DMS153 treated with DMSO at 0.1 percent for 48 hours (cell line): ENCODE results near the gene MRPL52.
"Not testable (repeated sequence)": the region's sequence is repeated elsewhere in the genome, so short reads cannot be mapped to it uniquely, and the experiment has no call there.

Experiments used
- DNase-seq: peaks from one replicate; lab custom pipeline; 2025; ENCODE audit not compliant: unreplicated experiment; lab: John Stamatoyannopoulos, UW

MRPL52 gene

DNA sequence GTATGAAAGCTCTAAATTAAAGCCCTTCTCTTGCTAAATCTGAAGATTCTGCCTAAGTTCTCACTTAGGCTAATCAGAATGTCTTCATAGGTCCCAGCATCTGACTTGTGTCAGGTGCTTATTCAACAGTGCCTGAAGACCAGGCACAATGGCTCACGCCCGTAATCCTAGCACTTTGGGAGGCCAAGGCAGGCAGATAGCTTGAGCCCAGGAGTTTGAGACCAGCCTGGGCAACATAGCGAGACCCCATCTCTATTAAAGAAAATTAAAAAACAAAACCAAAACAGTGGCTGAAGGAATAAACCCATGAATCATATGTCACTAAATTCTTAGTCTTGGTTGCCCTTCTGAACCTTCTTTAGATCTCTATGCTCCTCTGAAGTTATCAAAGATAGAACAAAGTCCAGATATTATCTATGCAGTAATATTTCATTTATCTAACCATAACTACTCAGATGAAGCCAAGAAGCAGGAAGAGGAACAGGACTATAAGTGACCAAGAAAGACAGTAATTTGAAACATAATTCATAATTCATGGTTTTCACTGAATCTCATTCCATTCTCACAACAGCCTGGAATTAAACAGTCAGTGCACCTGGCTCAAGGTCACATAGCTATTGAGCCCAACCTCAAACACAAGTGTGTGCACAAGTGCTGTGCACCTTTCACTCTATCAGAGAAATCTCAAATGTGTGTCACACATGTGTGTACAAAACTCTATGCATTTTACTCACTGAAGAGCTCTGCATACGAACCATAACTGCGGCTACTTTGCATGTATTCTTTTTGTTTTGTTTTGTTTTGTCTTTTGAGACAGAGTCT lies 21.1 kb upstream of the MRPL52 start:
- DNase-seq = no peak

DNA sequence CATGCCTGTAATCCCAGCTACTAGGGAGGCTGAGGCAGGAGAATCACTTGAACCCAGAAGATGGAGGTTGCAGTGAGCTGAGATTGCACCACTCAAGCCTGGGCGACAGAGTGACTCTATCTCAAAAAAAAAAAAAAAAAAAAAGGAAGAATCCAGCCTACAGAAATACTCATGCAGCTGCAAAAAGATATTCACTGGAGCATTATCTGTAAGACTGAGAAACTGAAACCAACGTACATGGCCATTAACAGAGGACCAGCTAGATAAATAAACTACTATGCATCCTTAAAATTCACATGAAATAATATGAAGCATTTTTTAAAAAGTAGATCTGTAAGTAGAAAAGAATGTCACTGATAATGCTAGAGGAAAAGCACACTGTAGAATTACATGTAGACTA lies 18.0 kb upstream of the MRPL52 start:
- DNase-seq = no peak

DNA sequence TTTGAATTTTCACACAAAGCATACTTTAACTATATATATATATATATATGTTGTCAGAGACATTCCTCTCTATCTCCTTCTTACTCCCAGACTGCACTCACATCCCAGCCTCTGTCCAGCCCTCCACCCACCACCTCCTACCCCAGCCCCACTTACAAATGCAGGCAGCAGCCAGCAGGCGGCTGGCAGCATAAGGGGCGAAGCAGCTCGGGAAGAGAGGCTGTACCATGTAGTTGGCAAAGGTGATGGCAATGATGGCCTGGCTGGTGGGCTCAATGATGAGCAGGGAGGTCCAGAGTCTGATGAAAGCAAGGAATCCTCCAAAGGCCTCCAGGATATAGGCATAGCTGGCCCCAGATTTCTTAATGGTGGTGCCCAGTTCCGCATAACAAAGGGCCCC lies 16.9 kb upstream of the MRPL52 start:
- DNase-seq = no peak

DNA sequence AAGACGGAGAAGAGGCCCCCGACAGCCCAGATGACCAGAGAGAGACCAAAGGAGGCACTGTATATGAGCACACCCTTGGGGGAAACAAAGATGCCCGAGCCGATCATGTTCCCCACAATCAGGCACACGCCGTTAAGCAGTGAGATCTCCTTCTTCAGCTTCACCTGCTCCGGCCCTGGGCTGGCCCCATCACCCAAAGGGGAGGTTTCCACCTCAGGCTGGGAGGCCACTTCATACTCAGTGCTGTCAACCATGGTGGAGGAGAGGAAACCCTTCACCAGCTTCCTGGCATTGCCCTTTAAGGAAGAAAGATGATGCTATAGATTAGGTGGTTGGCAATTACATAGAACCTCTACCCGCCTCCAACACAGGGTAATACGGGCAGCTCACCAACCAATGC lies 16.5 kb upstream of the MRPL52 start:
- DNase-seq = no peak

DNA sequence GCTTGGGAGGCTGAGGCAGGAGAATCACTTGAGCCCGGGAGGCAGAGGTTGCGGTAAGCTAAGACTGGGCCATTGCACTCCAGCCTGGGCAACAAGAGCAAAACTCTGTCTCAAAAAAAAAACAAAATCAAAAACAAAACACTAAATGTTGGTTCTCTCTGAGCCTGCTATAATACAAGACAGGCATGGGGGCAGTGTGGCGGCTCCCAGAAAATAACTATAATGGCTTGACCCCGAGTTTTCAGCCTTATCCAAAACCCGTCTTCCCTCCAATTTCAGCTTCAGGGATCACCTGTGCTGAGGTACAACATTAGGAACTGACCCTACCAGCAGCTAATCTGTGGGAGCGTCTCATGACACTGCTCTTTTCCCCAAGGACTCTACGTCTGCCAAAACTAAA lies 15.3 kb upstream of the MRPL52 start:
- no peak for DNase-seq

DNA sequence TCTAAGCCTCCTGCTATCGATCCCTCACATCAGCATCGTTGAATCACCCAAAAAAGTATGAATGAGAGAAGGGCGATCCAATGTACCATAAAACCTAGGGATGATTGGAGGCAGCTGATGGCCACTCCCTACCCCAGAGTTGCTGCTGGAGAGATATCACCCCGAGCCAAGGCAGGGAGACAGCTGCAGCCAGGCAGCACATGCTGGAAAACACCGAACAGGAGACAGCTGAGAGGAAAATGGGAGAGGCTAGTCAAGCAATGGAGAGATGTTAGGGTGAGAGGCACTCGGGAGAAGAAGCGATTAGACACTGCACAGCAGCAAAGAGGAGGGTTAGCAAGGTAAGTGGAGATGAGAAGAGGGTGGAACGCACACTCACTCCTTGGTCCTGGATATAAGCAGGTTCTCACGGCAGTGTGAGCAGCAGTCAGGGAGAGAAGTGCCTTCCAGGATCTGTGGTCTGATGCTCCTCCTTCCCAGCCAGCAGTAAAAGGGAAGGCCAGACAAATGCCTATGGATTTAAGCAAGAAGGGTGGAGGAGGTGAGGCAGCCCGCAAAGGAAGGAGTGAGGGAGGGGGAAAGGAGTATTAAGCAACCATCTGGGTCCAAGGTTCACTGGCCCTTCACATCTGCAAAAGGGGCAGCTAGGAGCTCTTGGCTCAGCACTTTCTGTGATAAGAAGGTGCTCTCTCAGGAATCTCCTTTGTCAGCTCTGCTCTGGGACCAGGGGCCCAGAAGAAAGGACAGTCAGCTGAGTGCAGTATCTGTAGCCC lies 14.6 kb upstream of the MRPL52 start, which contains the start of gene SLC7A7:
TSS of gene SLC7A7 (minus strand) at position 495 of the 773 bp plus-strand sequence. CDS start 2,037 bp downstream, outside the sequence.
- no peak for DNase-seq

DNA sequence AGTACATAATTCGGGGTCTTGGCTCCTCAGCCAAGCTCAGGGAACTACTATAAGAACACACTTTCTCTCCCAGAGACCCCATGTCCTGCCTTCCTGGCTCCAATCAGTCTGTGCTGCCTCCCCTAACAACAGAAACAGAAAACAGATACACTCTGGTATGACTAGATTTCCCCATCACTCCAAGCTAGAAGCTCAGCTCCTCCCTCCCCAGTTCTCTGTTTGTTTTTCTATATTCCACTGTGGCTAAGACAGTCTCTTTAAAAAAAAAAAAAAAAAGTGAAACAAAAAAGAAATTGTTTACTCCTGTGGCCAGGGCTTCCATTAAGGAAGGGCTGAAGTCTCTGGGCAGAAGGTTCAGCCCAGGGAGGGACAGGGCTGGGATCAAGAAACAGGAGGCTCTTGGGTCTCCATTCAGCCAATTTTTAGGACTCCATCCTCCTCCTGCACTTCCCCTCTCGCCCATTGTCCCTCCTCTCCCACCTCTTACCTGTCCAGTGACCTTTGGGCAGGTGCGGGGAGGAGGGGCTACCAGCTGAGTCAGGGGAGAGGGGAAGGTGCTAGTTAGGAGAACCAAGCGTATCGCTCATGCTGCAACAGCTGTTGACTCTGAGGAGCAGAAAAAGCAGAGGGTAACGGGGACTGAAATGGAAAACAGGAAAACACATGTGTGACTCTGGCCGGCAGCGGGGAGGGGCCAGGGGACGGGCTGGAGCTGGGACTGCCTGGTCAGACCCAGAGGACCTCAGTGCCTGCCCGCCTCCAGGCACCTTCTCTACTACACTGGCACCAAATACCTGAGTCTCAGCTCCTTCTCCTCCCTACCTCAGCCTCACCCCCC lies 10.3 kb upstream of the MRPL52 start:
- DNase-seq = no peak

DNA sequence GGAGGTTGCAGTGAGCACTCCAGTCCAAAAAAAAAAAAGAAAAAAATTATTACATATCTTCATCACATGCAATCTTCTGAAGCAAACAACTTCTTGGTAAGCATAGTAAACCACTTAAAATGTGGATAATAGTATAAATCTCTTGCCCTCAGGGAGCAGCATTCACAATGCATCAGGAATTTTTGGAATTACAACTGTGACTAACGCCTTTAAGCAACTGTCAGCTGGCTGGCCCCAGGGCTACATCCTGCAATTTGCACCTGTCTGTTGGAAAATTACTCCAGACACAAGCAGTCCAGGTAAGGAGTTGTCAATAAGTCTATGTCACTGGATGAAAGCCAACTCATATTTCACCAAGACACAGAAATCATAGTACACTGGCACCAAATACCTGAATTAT lies 9.0 kb upstream of the MRPL52 start:
- no peak for DNase-seq

DNA sequence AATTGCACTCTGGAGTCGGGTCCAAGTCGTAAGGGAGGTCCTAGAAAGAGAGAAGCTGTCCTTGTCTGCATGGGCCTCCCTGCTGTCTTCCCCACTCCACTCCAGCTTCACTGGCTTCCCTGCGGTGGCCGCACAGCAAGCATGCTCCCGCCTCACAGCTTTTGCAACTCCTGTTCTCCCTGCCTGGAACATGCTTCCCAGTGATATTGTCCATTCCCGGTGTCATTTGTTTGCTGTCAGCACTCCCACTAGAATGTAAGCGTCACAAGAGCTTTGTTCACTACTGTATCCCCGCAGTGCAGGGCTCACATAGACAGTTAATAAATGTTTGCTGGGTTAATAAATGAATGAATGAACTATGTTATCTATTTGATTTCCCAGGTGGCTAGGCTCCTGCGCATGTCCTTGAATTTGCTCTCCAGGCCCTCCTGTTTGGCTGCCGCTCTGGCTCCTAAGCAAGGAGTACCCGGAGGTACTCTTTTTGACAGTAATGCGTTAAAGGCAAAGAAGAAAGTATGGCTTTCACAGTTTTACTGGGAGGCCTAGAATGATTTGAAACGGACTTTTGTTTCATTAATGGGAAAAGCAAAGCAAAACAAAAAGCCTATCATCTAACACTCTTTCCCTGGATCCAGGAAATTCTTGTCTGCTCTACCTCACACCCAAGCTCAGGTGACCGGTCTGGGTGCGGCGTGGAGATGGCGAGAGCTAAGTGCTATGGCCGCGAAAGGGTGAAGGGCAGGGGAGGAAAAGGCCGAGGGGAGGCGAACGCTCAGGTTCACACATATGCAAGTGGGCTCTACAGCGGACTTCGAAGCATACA lies 8.3 kb upstream of the MRPL52 start:
- DNase-seq = no peak

DNA sequence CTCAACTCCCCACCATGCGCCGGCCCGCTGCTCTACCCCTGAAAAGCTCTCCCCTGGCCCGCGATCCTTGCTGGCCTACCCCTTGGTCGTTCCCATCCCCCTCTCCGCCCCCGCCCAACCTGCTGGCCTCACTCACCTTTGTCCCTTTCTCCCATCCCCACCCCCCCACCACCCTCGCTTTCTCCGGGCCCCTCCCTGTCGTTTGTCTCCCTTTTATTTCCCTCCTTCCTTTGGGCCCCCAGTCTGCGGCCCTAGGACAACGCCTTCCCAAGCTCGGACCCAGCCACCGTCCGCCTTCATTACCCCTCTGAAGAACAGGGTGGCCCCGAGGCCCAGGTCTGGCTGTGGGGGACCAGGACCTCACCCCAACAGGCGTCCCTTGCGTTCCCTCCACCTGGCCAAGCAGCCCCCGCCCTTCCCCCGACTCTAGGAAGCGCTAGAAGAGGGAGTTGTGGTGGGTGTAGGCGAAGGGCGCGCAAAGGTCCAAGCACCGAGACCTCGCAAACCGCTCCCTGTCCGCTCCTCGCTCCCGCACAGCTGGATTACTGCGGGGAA lies 7.6 kb upstream of the MRPL52 start:
- no peak for DNase-seq

DNA sequence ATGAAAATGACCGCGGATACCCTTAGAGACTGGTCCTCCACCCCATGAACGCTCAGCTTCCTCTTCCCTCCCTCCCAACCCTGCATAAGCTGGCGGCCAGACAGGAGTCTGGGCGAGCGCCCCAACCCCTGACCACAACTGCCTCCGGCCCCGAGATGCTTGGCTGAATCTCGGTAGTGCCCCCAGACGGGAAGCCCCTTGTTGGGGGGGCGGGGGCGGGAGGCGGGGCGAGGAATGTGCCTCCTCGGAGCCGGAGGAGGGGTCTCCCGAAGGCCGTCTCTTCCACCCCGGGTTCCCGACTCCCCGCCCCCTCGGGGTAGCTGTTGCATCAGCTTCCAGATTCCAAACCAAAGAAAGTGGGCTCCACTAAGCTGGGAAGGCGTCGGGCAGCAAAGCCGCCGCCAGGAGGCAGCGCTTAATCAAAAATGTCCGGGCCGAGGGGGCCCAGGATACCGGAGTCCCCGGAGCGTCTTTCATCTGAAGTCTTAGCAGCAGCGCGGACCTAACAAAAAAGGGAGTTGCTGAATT lies 7.1 kb upstream of the MRPL52 start:
- DNase-seq = peak; percentile 29

DNA sequence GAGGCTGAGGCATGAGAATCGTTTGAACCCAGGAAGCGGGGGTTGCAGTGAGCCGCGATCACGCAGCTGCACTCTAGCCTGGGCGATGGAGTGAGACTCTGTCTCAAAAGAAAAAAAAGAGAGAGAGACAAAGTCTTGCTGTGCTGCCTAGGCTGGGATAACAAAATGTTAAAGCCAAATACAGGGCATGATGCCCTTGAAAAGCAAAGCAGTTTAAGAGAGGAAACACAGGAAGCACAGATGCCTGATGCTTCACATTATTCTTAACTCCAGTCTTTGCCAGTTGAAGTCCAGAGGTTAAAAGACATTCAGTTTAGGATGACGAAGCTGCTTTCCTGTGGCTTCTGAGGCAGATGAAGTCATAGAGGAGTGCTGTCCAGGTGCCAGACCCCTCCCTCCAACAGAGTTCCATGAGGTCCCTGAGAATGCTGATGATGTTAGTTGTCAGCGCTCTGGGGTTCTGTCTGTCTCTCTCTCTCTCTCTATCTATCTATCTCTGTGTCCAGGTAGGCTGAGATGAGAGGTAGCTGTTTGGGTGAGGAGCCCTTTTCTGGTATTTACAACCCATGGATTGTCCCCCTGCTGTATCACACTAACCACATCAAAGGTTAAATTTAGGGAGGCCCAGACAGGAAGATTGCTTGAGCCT lies 4.9 kb upstream of the MRPL52 start:
- DNase-seq = no peak

DNA sequence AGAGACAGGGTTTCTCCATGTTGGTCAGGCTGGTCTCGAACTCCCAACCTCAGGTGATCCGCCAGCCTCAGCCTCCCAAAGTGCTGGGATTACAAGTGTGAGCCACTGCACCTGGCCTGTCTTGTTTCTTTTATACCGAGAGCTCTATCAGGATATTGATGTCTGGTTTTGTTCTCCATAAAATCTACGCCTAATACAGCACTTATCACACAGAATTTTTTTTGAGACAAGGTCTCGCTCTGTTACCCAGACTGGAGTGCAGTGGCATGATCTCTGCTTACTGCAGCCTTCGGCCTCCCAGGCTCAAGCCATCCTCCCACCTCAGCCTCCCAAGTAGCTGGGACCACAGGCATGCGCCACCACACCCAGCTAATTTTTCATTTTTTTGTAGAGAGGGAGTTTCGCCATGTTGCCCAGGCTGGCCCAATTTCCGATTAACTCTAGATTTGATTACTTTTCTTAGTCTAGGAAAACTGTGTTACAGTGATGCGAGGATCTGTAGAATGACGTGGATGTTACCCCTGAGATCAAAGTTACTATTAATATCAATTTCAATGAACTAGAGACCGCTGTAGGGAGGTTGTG lies 519 bp upstream of the MRPL52 start:
- not testable (repeated sequence) for DNase-seq

DNA sequence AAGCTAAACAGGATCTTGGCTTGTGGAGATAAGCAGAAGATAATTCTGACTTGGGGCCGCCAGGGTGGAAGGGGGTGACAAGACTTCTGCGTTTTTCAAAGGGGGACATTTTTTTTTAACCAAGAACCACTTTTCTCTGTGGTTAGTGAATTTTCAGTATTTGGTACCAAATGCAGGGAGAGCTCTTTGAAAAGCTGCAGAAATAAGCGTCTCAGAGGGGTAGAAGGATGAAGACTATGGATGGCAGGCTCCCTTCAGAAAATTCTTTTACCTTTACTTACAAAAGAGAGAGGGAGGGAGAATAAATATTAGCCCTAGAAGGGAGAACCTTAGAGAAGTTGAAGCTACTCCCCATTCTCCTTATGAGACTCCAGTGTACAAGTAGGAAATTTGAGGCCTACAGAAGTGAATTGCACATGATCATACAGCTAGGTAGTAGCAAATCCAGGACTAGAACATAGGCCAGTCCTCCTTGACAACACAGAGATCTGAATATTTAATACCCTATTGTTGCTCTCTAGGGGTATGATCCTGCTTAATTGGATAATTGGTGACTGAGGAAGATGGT lies 840 bp downstream of the MRPL52 start:
- DNase-seq = no peak

DNA sequence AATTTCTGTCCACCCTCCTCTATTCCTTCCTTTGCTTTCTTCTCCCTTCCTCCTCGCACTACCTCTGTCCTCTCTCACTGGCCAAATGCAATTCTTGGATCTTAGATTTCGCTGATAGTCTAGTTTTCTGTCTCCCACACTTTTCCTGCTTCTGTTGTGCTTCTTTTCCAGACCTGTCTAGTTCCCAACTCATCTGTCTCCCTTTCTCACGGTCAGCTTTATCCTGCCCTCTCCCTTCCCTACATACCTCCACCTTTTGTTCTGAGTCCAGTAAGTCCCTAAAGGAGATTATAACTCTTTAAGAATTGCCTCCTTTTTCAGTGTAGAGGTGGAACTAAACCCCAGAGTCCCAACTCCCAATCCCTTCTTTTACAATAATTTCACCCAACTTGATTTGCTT lies 5.8 kb downstream of the MRPL52 start:
- no peak for DNase-seq

DNA sequence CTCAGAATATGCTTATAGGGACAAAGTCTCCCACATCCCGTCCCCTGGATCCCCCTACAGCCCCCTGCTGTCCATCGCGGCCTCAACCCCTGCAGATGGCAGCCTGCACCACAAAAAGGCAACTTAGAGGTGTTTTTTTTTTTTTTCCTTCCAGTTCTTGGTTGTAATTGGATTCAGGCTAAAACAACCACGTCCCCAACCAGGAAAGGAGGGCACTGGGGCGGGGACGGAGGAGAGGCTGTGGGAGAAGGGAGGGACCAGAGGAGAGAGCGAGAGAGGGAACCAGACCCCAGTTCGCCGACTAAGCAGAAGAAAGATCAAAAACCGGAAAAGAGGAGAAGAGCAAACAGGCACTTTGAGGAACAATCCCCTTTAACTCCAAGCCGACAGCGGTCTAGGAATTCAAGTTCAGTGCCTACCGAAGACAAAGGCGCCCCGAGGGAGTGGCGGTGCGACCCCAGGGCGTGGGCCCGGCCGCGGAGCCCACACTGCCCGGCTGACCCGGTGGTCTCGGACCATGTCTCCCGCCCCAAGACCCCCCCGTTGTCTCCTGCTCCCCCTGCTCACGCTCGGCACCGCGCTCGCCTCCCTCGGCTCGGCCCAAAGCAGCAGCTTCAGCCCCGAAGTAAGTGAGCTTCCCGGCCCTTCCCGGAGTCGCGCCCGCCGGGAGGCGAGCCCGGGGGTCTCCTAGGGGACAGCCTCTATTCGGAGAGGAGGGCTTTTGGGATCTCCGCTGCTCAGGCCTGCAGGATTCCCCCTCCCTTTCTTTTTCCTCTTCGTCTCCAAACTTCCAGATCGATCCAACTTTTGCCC lies 6.8 kb downstream of the MRPL52 start, which contains the start of gene MMP14:
TSS of gene MMP14 (plus strand) at position 285 of the 813 bp plus-strand sequence. CDS start at position 518, 233 bp downstream.
- DNase-seq = no peak

DNA sequence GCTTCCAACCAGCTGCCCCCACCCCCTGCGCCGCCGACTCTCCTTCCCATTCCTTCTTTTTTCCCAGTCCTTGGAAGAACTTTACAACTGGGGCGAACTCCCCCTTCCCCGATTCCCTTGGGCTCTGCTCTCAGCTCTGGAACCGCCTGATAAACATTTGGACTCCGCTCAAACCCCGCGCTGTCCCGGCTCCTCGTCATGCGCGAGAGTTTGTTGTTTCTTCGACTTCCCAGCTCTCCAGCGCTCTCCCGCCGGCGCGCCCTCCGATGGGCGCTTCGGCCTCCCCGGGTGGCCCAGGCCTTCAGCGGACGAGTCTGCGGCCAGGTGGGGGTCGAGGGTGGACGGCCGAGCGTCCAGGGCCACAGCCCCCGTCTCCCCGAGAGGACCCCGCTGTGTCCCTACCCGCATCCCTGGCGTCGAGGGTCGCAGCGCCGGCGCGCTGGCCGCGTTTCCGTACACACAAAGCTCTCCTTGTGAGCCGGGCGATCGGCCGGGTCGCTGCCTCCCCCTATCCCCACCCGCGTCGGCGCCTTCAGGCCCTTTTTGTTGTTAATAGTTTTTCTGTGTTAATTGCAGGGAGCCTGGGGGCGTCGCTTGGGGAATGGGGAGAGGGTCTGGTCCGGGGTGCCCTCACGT lies 7.5 kb downstream of the MRPL52 start:
- DNase-seq = no peak
